Sigmoid colon (tissue), 7 donors: ENCODE results near the gene PCDHGB6. TPM values are rescaled to one million over a fixed set of nuclear protein-coding genes. Genes with fewer than 3 reads are reported as not detected.

ENCODE experiments used
- DNase-seq: peaks from one replicate; pipeline ENCODE4 v3.0.0-alpha.2; 2019
- H3K27ac ChIP-seq, 4 donors: fragments of 200-600 bp; sonication (generic); one replicate each; pipeline ENCODE4 v1.5.1; 2016 to 2019; ENCODE audit warnings: mild to moderate bottlenecking in 1 of 4
- H3K27me3 ChIP-seq, 3 donors: fragments of 200-600 bp; sonication (generic); one replicate each; pipeline ENCODE4 v1.5.1; 2019; ENCODE audit warnings: mild to moderate bottlenecking in 1 of 3
- H3K36me3 ChIP-seq, 4 donors: fragments of 200-600 bp; sonication (generic); one replicate each; pipeline ENCODE4 v1.5.1; 2016 to 2019
- H3K4me1 ChIP-seq, 4 donors: fragments of 200-600 bp; sonication (generic); one replicate each; pipeline ENCODE4 v1.5.1; 2017 to 2019
- H3K4me3 ChIP-seq, 4 donors: fragments of 200-600 bp; sonication (generic); one replicate each; pipeline ENCODE4 v1.5.1; 2017 to 2019; ENCODE audit warnings: mild to moderate bottlenecking in 2 of 4, moderate library complexity in 1 of 4
- H3K9me3 ChIP-seq, 4 donors: fragments of 200-600 bp in 3 of 4; sonication (generic) in 3 of 4; one replicate each; pipeline versions ENCODE4 v1.5.1 to v1.6.1; 2013 to 2019
- EP300 ChIP-seq, 4 donors: sonication (generic); formaldehyde crosslinking; IDR thresholded peaks; one replicate each; pipeline ENCODE4 v1.6.1; 2017; ENCODE audit warnings: antibody characterized with exemption in 4 of 4
- POLR2A ChIP-seq, 2 donors: fragments of 450-650 bp; IDR thresholded peaks; one replicate each; pipeline ENCODE4 v1.6.1; 2016; ENCODE audit warnings: antibody characterized with exemption in 2 of 2, mild to moderate bottlenecking in 2 of 2, moderate library complexity in 2 of 2
- POLR2AphosphoS5 ChIP-seq, 4 donors: sonication (generic); formaldehyde crosslinking; IDR thresholded peaks; one replicate each; pipeline ENCODE4 v1.6.1; 2017; ENCODE audit warnings: antibody characterized with exemption in 4 of 4
- WGBS, 2 donors: extraction: QIAGEN DNeasy Blood & Tissue Kit; methylation state at CpG; one replicate each; pipeline ENCODE4 v1.1.7; 2013; 5-methylcytosine and 5-hydroxymethylcytosine counted together
- intact Hi-C: fragments of 100-400 bp; cut with DNase I; formaldehyde crosslinking; loops from one replicate; pipeline ENCODE4 v1.15.1; 2023
- polyA plus RNA-seq, 3 donors: library from polyadenylated mRNA; stranded (reverse); fragments of 200-250 nt; gene quantifications; one replicate each; pipeline ENCODE4 v1.2.3, GENCODE V29; 2013
- total RNA-seq, 4 donors: library from RNA; depleted of rRNA; stranded (reverse); fragments of >200 nt; gene quantifications; one replicate each; pipeline ENCODE4 v1.1.0, GENCODE V29; 2016
- TF ChIP-seq, protein P1 (sequence below), 4 experiments: fragments of 450-650 bp in 3 of 4; fragments of 200-600 bp in 1 of 4; IDR thresholded peaks; one replicate each; pipeline ENCODE4 v1.5.1; 2016 to 2019; ENCODE audit warnings: antibody characterized with exemption in 4 of 4, mild to moderate bottlenecking in 3 of 4, moderate library complexity in 2 of 4
- donor health status: healthy with polysubstance abuse.
- donor health status: Bipolar disorder and iron deficiency.
- donor health status: healthy.

Gene PCDHGB6
- total and polyA plus RNA-seq, 7 donors = 1.2 to 15.0 (median 11.5) TPM; not detected in 2

DNA sequence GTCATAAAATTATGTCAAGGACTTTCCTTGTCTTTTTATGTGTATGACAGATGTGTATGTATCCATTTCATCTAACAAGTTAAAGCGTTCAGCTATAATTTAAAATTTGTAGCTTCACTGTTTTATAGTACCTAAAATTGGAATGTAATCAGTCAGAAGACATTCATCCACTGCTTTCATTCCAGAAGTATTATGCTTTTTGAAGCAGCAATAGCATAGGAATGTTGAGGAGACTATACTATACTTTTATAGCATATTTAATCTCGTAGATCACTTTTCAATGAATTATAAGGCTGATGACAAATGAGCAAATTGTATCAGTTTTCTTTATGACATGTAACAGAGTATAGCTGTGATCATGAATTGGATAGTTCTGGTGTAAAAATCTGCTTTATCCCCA is 29.4 kb downstream of the PCDHGB6 start:
- no peaks in the 10 kb centered on the region for H3K4me1 ChIP-seq
- no peak for DNase-seq
- intact Hi-C loops = no loop called here
- WGBS, 2 donors = 88 to 93% methylated on average over 2 of the region's 2 CpGs
- no peak overlapping the region for H3K27ac ChIP-seq
- peaks cover 0 to 7% (median 2%) of the 10 kb centered on the region in 4 donors for H3K36me3 ChIP-seq
- no peak overlapping the region for H3K4me3 ChIP-seq
- no peaks in the 10 kb centered on the region for H3K27me3 ChIP-seq
- TF ChIP-seq POLR2A (IDR thresholded peaks at IDR 0.05) (no peak), EP300 (IDR thresholded peaks at IDR 0.05) (no peak), POLR2AphosphoS5 (IDR thresholded peaks at IDR 0.05) (no peak)
- TF ChIP-seq, protein P1, sequence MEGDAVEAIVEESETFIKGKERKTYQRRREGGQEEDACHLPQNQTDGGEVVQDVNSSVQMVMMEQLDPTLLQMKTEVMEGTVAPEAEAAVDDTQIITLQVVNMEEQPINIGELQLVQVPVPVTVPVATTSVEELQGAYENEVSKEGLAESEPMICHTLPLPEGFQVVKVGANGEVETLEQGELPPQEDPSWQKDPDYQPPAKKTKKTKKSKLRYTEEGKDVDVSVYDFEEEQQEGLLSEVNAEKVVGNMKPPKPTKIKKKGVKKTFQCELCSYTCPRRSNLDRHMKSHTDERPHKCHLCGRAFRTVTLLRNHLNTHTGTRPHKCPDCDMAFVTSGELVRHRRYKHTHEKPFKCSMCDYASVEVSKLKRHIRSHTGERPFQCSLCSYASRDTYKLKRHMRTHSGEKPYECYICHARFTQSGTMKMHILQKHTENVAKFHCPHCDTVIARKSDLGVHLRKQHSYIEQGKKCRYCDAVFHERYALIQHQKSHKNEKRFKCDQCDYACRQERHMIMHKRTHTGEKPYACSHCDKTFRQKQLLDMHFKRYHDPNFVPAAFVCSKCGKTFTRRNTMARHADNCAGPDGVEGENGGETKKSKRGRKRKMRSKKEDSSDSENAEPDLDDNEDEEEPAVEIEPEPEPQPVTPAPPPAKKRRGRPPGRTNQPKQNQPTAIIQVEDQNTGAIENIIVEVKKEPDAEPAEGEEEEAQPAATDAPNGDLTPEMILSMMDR (IDR thresholded peaks at IDR 0.05) = no peak
- peaks cover 21 to 70% (median 45%) of the 10 kb centered on the region in 4 donors for H3K9me3 ChIP-seq

DNA sequence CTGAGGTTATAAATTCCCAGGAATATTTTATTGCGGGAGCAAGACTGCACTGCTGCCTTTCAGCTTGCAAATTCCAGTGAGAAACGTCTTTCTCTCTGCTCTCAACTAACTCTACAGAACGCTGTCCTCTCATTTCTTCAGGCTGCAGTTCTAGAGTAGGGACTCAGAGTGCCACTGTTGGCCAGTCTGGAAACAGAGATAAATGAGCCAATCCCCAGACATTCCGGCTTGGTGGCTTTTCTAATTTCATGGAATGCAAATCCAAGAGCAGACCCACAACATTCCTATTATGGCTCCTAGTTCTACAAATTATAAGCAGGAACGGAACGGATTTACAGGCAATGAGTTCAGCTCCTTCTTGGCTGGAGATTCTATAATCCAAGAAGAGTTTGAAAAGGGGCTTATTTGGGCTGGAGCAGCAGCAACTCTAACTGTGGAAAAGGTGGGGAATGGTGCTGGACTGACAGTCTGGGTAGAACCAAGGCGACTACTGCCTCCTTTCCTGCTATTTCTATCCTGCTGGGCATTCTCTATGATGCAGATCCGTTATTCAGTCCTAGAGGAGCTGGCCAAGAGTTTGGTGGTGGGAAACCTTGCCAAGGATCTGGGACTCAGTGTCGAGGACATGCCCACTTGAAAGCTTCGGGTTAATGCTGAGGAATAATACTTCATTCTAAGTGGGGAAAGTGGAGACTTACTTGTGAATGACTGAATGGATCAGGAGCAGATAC is 31.8 kb downstream of the PCDHGB6 start:
- no peak overlapping the region for H3K27ac ChIP-seq
- H3K4me3 ChIP-seq = no peak overlapping the region
- TF ChIP-seq EP300 (IDR thresholded peaks at IDR 0.05) (no peak), POLR2AphosphoS5 (IDR thresholded peaks at IDR 0.05) (no peak), POLR2A (IDR thresholded peaks at IDR 0.05) (no peak)
- TF ChIP-seq, protein P1 (IDR thresholded peaks at IDR 0.05) = no peak
- WGBS, 2 donors = 71 to 77% methylated on average over 10 of the region's 10 CpGs
- intact Hi-C loops = no loop called here
- H3K9me3 ChIP-seq = peaks cover 12 to 61% (median 34%) of the 10 kb centered on the region in 4 donors
- no peak for DNase-seq
- no peaks in the 10 kb centered on the region for H3K4me1 ChIP-seq
- no peaks in the 10 kb centered on the region for H3K27me3 ChIP-seq
- peaks cover 0 to 7% (median 2%) of the 10 kb centered on the region in 4 donors for H3K36me3 ChIP-seq

DNA sequence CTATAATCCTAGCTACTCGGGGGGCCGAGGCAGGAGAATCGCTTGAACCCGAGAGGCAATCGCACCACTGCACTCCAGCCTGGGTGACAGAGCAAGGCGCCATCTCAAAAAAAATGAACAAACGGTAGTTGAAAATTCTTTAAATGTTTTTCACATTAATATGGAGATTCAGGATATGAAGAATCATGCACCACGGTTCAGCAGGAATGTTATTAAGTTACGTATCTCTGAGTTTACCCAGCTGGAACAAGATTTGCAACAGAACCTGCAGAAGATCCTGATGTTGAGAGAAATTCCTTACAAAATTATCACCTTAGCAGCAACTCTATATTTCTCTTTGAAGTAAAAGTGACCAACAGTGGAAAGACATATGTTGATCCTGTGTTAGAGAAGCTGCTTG is 32.5 kb downstream of the PCDHGB6 start:
- no peak overlapping the region for H3K27ac ChIP-seq
- peaks cover 0 to 7% (median 2%) of the 10 kb centered on the region in 4 donors for H3K36me3 ChIP-seq
- no peaks in the 10 kb centered on the region for H3K4me1 ChIP-seq
- H3K4me3 ChIP-seq = no peak overlapping the region
- H3K27me3 ChIP-seq = no peaks in the 10 kb centered on the region
- intact Hi-C loops = no loop called here
- no peak for DNase-seq
- TF ChIP-seq EP300 (IDR thresholded peaks at IDR 0.05) (no peak), POLR2AphosphoS5 (IDR thresholded peaks at IDR 0.05) (no peak), POLR2A (IDR thresholded peaks at IDR 0.05) (no peak)
- TF ChIP-seq, protein P1 (IDR thresholded peaks at IDR 0.05) = no peak
- peaks cover 12 to 62% (median 34%) of the 10 kb centered on the region in 4 donors for H3K9me3 ChIP-seq
- 93 to 96% methylated on average over 9 of the region's 9 CpGs for WGBS, 2 donors

DNA sequence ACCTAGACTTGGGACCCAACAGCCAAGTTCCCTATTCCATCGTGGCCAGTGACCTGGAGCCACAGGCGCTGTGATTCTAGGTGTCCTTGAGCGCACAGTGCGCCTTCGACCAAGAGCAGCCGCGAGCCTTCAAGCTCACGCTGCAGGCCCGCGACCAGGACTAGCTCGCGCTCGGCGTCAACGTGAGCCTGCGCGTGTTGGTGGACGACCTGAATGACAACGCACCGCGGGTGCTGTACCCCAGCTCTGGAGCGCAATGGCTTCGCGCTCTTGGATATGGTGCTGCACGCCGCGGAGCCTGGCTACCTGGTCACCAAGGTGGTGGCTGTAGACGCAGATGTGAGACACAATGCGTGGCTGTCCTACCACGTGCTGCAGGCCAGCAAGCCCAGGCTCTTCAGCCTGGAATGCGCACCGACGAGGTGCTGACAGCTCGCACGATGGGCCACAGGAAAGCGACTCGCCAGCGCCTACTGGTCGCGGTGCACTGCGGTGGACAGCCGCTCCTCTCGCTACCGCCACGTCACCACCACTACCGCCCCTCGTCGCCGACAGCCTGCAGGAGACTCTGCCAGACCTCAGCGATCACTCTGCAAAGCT is 33.9 kb downstream of the PCDHGB6 start:
- Histone ChIP-seq H3K27me3 (no peaks in the 10 kb centered on the region), H3K9me3 (peaks cover 12 to 56% (median 30%) of the 10 kb centered on the region in 4 donors), H3K4me3 (no peak overlapping the region), H3K4me1 (no peaks in the 10 kb centered on the region), H3K36me3 (peaks cover 0 to 4% (median 0%) of the 10 kb centered on the region in 4 donors), H3K27ac (no peak overlapping the region)
- no peak for DNase-seq
- intact Hi-C loops = no loop called here
- 59 to 78% methylated on average over 50 of the region's 50 CpGs for WGBS, 2 donors
- TF ChIP-seq EP300 (IDR thresholded peaks at IDR 0.05) (no peak), POLR2AphosphoS5 (IDR thresholded peaks at IDR 0.05) (no peak), POLR2A (IDR thresholded peaks at IDR 0.05) (no peak)
- TF ChIP-seq, protein P1 (IDR thresholded peaks at IDR 0.05) = no peak

Other genes starting within 250 kb of the PCDHGB6 start
Only the 30 nearest of the 37 such genes appear.
- gene PCDHB10, start 215.7 kb upstream of the PCDHGB6 start, total RNA-seq = 1 to 10 TPM; 3.9 to 6.2 (median 4.9) TPM
- under 1 TPM in 2 of 3 donors, not detected in 1; 0.60 to 0.80 TPM for gene PCDHB10, start 215.7 kb upstream of the PCDHGB6 start, polyA plus RNA-seq
- 1 to 10 TPM; 1.8 to 5.0 (median 3.6) TPM for gene PCDHB11, start 208.4 kb upstream of the PCDHGB6 start, total RNA-seq
- under 1 TPM in 1 of 3 donors, not detected in 2; 0.34 TPM for gene PCDHB11, start 208.4 kb upstream of the PCDHGB6 start, polyA plus RNA-seq
- 10 to 100 TPM in 1 of 4 donors, 1 to 10 TPM in 3; 4.3 to 10.2 (median 5.7) TPM for gene PCDHB12, start 199.3 kb upstream of the PCDHGB6 start, total RNA-seq
- gene PCDHB12, start 199.3 kb upstream of the PCDHGB6 start, polyA plus RNA-seq = under 1 TPM in 2 of 3 donors, not detected in 1; 0.34 to 0.60 TPM
- gene PCDHB13, start 194.1 kb upstream of the PCDHGB6 start, total RNA-seq = 1 to 10 TPM; 3.3 to 7.8 (median 6.1) TPM
- under 1 TPM in 2 of 3 donors, not detected in 1; 0.23 to 0.52 TPM for gene PCDHB13, start 194.1 kb upstream of the PCDHGB6 start, polyA plus RNA-seq
- gene PCDHB14, start 184.7 kb upstream of the PCDHGB6 start, total RNA-seq = 10 to 100 TPM in 1 of 4 donors, 1 to 10 TPM in 3; 6.3 to 10.5 (median 8.3) TPM
- gene PCDHB14, start 184.7 kb upstream of the PCDHGB6 start, polyA plus RNA-seq = 1 to 10 TPM in 1 of 3 donors, not detected in 2; 1.0 TPM
- gene PCDHB15, start 162.6 kb upstream of the PCDHGB6 start, total RNA-seq = 1 to 10 TPM; 2.9 to 7.3 (median 5.4) TPM
- gene PCDHB15, start 162.6 kb upstream of the PCDHGB6 start, polyA plus RNA-seq = under 1 TPM in 2 of 3 donors, not detected in 1; 0.23 to 0.93 TPM
- gene SLC25A2, start 104.0 kb upstream of the PCDHGB6 start, total RNA-seq = under 1 TPM in 2 of 4 donors, not detected in 2; 0.81 to 0.82 TPM
- gene SLC25A2, start 104.0 kb upstream of the PCDHGB6 start, polyA plus RNA-seq = under 1 TPM in 1 of 3 donors, not detected in 2; 0.35 TPM
- gene TAF7, start 87.2 kb upstream of the PCDHGB6 start, total RNA-seq = 10 to 100 TPM; 44.9 to 62.2 (median 48.1) TPM
- 10 to 100 TPM; 60.1 to 68.0 (median 62.7) TPM for gene TAF7, start 87.2 kb upstream of the PCDHGB6 start, polyA plus RNA-seq
- gene PCDHGA1, start 77.5 kb upstream of the PCDHGB6 start, total RNA-seq = 1 to 10 TPM in 3 of 4 donors, under 1 TPM in 1; 0.71 to 1.4 (median 1.1) TPM
- under 1 TPM in 1 of 3 donors, not detected in 2; 0.26 TPM for gene PCDHGA1, start 77.5 kb upstream of the PCDHGB6 start, polyA plus RNA-seq
- 1 to 10 TPM; 2.8 to 4.9 (median 3.8) TPM for gene PCDHGA2, start 69.3 kb upstream of the PCDHGB6 start, total RNA-seq
- gene PCDHGA2, start 69.3 kb upstream of the PCDHGB6 start, polyA plus RNA-seq = under 1 TPM in 1 of 3 donors, not detected in 2; 0.47 TPM
- gene PCDHGA3, start 64.2 kb upstream of the PCDHGB6 start, total RNA-seq = 1 to 10 TPM; 1.5 to 4.4 (median 3.1) TPM
- gene PCDHGA3, start 64.2 kb upstream of the PCDHGB6 start, polyA plus RNA-seq = under 1 TPM in 2 of 3 donors, not detected in 1; 0.19 to 0.60 TPM
- 1 to 10 TPM; 2.5 to 8.4 (median 4.1) TPM for gene PCDHGB1, start 57.9 kb upstream of the PCDHGB6 start, total RNA-seq
- gene PCDHGB1, start 57.9 kb upstream of the PCDHGB6 start, polyA plus RNA-seq = under 1 TPM in 1 of 3 donors, not detected in 2; 0.26 TPM
- 10 to 100 TPM in 1 of 4 donors, 1 to 10 TPM in 3; 5.0 to 11.3 (median 6.7) TPM for gene PCDHGA4, start 53.0 kb upstream of the PCDHGB6 start, total RNA-seq
- under 1 TPM in 1 of 3 donors, not detected in 2; 0.47 TPM for gene PCDHGA4, start 53.0 kb upstream of the PCDHGB6 start, polyA plus RNA-seq
- gene PCDHGB2, start 48.0 kb upstream of the PCDHGB6 start, total RNA-seq = 10 to 100 TPM in 2 of 4 donors, 1 to 10 TPM in 2; 4.3 to 12.9 (median 8.0) TPM
- gene PCDHGB2, start 48.0 kb upstream of the PCDHGB6 start, polyA plus RNA-seq = under 1 TPM in 1 of 3 donors, not detected in 2; 0.51 TPM
- 1 to 10 TPM; 5.3 to 8.3 (median 7.2) TPM for gene PCDHGA5, start 43.9 kb upstream of the PCDHGB6 start, total RNA-seq
- under 1 TPM in 1 of 3 donors, not detected in 2; 0.57 TPM for gene PCDHGA5, start 43.9 kb upstream of the PCDHGB6 start, polyA plus RNA-seq
- gene PCDHGB3, start 37.8 kb upstream of the PCDHGB6 start, total RNA-seq = 10 to 100 TPM in 1 of 4 donors, 1 to 10 TPM in 3; 6.1 to 16.1 (median 7.7) TPM
- under 1 TPM in 2 of 3 donors, not detected in 1; under 0.01 to 0.41 TPM for gene PCDHGB3, start 37.8 kb upstream of the PCDHGB6 start, polyA plus RNA-seq
- gene PCDHGA6, start 34.1 kb upstream of the PCDHGB6 start, total RNA-seq = 10 to 100 TPM in 2 of 4 donors, 1 to 10 TPM in 2; 5.4 to 13.6 (median 8.4) TPM
- under 1 TPM in 1 of 3 donors, not detected in 2; 0.85 TPM for gene PCDHGA6, start 34.1 kb upstream of the PCDHGB6 start, polyA plus RNA-seq
- 10 to 100 TPM in 3 of 4 donors, 1 to 10 TPM in 1; 8.2 to 15.2 (median 10.9) TPM for gene PCDHGA7, start 25.3 kb upstream of the PCDHGB6 start, total RNA-seq
- under 1 TPM in 1 of 3 donors, not detected in 2; 0.42 TPM for gene PCDHGA7, start 25.3 kb upstream of the PCDHGB6 start, polyA plus RNA-seq
- gene PCDHGB4, start 20.3 kb upstream of the PCDHGB6 start, total RNA-seq = 1 to 10 TPM; 6.1 to 9.1 (median 7.5) TPM
- gene PCDHGB4, start 20.3 kb upstream of the PCDHGB6 start, polyA plus RNA-seq = under 1 TPM in 1 of 3 donors, not detected in 2; 0.54 TPM
- gene PCDHGA8, start 15.4 kb upstream of the PCDHGB6 start, total RNA-seq = 1 to 10 TPM; 4.4 to 7.9 (median 6.6) TPM
- gene PCDHGA8, start 15.4 kb upstream of the PCDHGB6 start, polyA plus RNA-seq = under 1 TPM in 1 of 3 donors, not detected in 2; 0.16 TPM
- gene PCDHGB5, start 10.1 kb upstream of the PCDHGB6 start, total RNA-seq = 10 to 100 TPM; 10.0 to 16.6 (median 11.8) TPM
- 1 to 10 TPM in 1 of 3 donors, under 1 TPM in 1, not detected in 1; 0.23 to 1.3 TPM for gene PCDHGB5, start 10.1 kb upstream of the PCDHGB6 start, polyA plus RNA-seq
- gene PCDHGA9, start 5.2 kb upstream of the PCDHGB6 start, total RNA-seq = 10 to 100 TPM in 3 of 4 donors, 1 to 10 TPM in 1; 7.5 to 15.8 (median 11.3) TPM
- gene PCDHGA9, start 5.2 kb upstream of the PCDHGB6 start, polyA plus RNA-seq = under 1 TPM in 1 of 3 donors, not detected in 2; 0.79 TPM
- 10 to 100 TPM in 2 of 4 donors, 1 to 10 TPM in 2; 6.1 to 11.5 (median 9.0) TPM for gene PCDHGA10, start 5.0 kb downstream of the PCDHGB6 start, total RNA-seq
- gene PCDHGA10, start 5.0 kb downstream of the PCDHGB6 start, polyA plus RNA-seq = 1 to 10 TPM in 1 of 3 donors, under 1 TPM in 2; 0.23 to 1.0 (median 0.60) TPM
- 10 to 100 TPM; 16.1 to 19.4 (median 17.6) TPM for gene PCDHGB7, start 9.7 kb downstream of the PCDHGB6 start, total RNA-seq
- gene PCDHGB7, start 9.7 kb downstream of the PCDHGB6 start, polyA plus RNA-seq = 1 to 10 TPM in 1 of 3 donors, under 1 TPM in 1, not detected in 1; 0.60 to 2.4 TPM
- gene PCDHGA11, start 13.0 kb downstream of the PCDHGB6 start, total RNA-seq = 10 to 100 TPM in 1 of 4 donors, 1 to 10 TPM in 3; 6.1 to 10.8 (median 8.1) TPM
- gene PCDHGA11, start 13.0 kb downstream of the PCDHGB6 start, polyA plus RNA-seq = under 1 TPM in 1 of 3 donors, not detected in 2; 0.89 TPM
- gene PCDHGA12, start 22.5 kb downstream of the PCDHGB6 start, total RNA-seq = 10 to 100 TPM in 2 of 4 donors, 1 to 10 TPM in 2; 5.4 to 14.1 (median 11.3) TPM
- gene PCDHGA12, start 22.5 kb downstream of the PCDHGB6 start, polyA plus RNA-seq = under 1 TPM in 1 of 3 donors, not detected in 2; 0.80 TPM
- 10 to 100 TPM; 31.4 to 47.8 (median 39.4) TPM for gene PCDHGC3, start 67.9 kb downstream of the PCDHGB6 start, total RNA-seq
- gene PCDHGC3, start 67.9 kb downstream of the PCDHGB6 start, polyA plus RNA-seq = 10 to 100 TPM in 2 of 3 donors, 1 to 10 TPM in 1; 5.1 to 24.1 (median 23.4) TPM
- gene PCDHGC4, start 77.0 kb downstream of the PCDHGB6 start, total RNA-seq = 1 to 10 TPM; 2.5 to 8.6 (median 5.2) TPM
- gene PCDHGC4, start 77.0 kb downstream of the PCDHGB6 start, polyA plus RNA-seq = under 1 TPM in 1 of 3 donors, not detected in 2; 0.47 TPM
- 1 to 10 TPM; 1.1 to 5.6 (median 3.6) TPM for gene PCDHGC5, start 81.1 kb downstream of the PCDHGB6 start, total RNA-seq
- gene PCDHGC5, start 81.1 kb downstream of the PCDHGB6 start, polyA plus RNA-seq = under 1 TPM in 2 of 3 donors, not detected in 1; 0.26 to 0.60 TPM
- 10 to 100 TPM; 14.4 to 26.9 (median 19.8) TPM for gene DIAPH1, start 211.0 kb downstream of the PCDHGB6 start, total RNA-seq
- gene DIAPH1, start 211.0 kb downstream of the PCDHGB6 start, polyA plus RNA-seq = 100 to 1,000 TPM in 1 of 3 donors, 10 to 100 TPM in 2; 54.1 to 105 (median 78.0) TPM